GDM1 (cell line): ENCODE measurements around the gene ASCL3.
"Not testable (repeated sequence)": the region's sequence is repeated elsewhere in the genome, so short reads cannot be mapped to it uniquely, and the experiment has no call there.

ENCODE experiments used
- DNase-seq: peaks from one replicate; lab custom pipeline; 2025; lab: John Stamatoyannopoulos, UW

The ASCL3 gene

DNA sequence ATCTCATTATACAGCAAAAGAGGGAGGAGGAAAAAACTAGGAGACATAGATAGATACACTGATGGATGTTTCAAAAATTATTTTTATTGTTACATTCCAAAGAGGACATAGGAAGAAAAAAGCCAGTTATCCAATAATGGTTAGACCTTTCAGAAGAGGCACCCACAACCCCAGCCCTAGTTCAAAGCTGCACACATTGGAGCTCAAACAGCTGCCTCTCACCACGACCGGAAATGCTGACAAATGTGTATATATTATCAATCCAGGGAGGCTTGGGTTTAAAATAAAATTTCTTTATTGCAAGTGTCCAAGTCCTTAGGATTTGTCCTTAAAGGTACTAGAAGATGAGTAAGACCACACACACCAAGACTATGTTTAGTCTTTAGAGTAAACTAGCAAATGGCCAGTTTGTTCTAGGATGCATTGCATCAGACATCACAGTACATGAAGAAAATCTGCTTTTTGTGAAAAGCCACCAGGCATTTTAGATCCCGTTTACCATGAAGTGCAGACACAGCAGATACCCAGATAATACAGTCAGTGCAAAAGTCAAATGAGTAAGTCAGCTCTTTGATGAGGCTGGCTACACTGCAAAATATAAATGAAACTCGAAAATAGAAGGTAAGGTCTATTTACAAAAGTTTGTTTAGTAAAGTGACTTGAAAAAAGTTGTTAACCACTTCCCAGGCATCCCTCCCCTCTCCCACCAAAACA, 4.6 kb upstream of the ASCL3 start:
- no peak for DNase-seq

DNA sequence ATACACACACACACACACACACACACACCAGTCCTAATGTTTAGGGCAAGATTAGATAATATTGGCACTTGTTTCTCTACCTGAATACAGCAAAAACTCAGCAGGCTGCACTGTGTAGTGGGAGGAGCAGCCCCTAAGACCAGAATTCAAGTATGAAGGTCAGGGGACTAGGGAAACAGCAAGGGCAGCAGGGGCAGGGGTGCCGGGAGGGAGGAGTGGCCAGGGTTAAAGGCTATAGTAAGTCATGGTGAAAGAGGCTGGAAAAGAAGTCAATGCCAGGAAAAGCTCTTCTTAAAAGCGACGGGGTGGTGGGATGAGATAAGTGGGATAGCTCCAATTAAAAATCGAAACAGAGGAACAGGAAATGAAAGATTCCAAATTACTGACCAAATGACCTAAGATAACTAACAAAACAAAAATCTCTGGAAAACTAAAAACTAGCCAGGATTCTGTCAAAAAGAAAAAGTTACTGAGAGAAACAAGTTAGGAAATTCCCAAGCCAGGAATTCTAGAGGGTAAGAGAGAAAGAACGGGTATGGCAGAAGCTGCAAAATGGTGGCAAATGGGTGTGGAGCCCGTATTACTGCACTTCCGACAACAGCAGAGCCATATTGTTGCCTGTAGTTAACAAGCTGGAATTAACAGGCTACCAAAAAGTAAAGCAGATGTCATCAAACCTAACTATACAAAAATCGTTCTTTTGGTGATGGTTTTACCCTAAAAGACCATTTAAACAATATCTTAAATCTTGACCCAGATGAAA, 1.3 kb downstream of the ASCL3 start:
- DNase-seq, result no peak

GRCh38 chr11:8937659-8938058, 5.2 kb downstream of the ASCL3 start:
- no peak for DNase-seq

DNA sequence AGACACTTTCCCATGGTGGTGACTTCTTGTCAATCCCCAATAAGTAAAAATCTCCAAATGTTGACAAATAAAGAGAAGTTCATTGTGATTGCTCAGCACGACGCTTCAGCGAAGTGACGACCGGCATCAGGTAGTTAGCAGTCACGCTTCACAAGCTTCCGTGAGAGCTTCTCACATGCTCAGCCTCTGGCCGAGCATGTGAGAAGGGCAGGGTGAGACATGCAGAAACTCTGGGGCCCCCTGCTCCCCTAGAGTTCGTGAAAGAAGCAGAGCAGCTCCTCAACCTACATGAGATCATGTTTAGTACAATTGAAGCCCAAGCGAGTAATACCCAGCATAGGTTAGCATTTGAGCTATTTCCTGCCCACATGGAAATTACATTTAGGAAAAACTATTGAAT, 5.7 kb downstream of the ASCL3 start:
- DNase-seq, result no peak

DNA sequence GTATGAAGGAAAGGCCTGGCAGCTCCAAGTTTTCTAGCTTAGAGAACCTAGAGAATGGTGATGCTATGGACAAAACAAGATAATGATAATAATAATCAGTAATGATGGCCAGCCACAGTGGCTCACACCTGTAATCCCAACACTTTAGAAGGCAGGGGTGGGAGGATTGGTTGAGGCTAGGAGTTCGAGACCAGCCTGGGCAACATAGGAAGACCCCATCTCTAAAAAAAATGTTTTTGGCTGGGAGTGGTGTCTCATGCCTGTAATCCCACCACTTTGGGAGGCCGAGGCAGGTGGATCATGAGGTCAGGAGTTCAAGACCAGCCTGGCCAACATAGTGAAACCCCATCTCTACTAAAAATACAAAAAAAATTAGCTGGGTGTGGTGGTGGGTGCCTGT, 7.0 kb downstream of the ASCL3 start:
- DNase-seq, result not testable (repeated sequence)

DNA sequence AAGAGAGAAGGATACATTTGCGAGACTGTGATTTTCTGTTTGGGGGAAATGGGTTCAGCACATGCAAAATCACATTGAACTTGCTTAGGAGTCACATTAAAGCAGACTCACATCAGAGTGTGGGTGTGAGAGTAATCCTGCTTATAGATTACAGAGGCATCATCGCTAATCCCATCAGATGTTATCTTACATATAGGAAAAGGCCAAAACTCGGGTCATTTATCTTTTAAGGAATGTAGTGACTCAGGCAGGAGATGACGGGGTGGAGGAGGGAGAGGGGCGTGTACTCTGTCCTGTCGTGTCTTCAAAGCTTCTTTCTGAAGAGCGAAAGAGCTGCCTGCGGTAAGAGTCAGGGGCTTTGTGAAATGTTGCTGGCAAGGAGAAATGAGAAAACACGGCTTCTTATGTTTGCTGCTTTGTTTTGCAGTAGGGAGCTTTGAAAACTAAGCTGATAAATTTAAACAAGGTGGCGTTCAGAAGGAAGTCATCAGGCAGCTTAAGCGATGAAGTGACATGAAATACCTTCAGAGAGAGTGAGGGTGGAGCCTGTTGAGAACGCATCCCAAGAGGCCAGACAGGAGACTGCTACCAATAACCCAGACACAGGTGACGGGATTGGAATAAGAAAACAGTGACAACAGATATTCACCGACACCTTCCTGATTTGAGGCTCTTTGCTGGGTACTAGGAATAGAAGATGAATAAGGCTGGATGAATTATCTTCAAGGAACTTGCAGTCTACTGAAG, 7.9 kb downstream of the ASCL3 start:
- DNase-seq, result no peak

GRCh38 chr11:8933931-8934330, 8.9 kb downstream of the ASCL3 start:
- DNase-seq, result no peak

GRCh38 chr11:8932564-8933180, 10.1 kb downstream of the ASCL3 start, which contains the start of gene C11orf16:
Gene C11orf16 (minus strand): TSS chr11:8932947. CDS start chr11:8932308, 639 bp downstream.
- no peak for DNase-seq

GRCh38 chr11:8930456-8931175, 12.2 kb downstream of the ASCL3 start:
- no peak for DNase-seq

- DNase-seq, result no peak
These were observed 13.7 kb downstream of the ASCL3 start for GRCh38 chr11:8928981-8929615.

DNA sequence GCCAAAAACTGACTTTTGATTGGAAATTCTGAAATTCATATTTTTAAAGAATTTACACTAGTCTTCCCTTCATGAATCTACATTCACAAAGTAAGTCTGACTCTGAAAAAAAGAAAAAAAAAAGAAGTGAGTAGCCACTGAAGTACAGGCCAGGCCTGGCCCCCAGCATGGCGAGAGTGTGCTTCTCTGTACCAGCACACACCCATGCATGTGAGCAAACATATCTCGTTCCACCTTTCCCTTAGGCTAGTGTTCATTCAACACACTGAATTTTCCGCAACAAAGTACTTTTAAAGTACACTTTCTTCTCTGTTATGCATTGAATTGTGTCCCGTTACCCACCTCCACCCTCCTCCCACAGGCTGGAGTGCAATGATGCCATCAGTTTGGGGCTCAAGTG, 14.6 kb downstream of the ASCL3 start:
- DNase-seq, result no peak

DNA sequence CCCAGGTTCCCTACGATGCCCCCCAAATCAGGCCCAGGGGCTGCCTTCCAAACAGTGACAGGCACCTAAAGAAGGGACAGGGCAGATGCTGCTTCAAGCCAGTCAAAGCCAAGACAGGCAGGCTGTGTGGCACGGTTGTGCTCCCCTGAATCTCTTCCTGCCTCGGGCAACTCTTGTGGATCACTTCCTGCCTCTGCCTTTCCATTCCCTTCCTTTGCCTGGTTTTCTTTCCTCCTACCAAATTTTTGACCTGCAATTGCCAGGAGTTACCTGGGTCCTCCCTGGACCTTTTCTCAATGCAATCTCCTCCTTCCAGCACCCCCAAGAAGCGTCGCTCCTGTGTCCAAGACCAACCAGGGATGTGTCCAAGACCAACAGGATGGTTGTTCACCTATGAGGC, 15.6 kb downstream of the ASCL3 start:
- DNase-seq, result no peak

DNA sequence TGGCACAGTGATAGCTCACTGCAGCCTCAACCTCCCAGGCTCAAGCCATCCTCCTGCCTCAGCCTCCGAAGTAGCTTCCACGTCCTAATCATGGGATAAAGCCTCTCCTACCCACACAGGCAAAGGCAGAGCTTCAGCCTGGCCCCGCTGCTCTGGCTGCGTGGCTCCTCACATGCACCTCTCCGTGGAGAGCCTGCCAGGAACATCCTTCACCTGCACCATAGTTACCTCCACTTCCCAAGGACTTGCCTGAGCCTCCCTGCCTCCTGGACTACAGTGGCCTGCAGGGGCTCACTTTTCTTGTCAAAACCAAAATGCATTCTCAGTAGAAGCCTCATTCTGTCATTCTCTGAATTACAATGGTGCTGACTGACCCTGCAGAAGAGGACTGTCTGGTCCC, 16.6 kb downstream of the ASCL3 start:
- DNase-seq, result no peak

GRCh38 chr11:8925711-8926110, 17.1 kb downstream of the ASCL3 start:
- no peak for DNase-seq

DNA sequence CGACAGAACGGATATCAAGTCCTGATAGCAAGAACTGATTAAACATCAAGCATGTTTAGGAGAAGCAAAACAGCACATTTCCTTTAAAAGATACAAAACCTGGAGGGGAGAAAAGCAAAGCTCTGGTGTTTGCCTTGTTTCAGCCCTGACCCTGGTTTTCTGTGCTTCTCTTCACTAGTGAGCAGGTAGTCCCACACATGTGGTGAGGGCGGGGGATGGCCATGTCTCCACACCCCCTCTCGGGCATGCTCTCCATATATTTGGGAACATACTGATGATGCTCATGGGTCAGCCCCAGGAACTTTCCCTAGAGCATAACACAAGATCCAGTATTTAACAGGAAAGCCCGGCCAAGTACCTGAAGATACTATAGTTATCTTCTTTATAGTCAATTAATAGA, 20.1 kb downstream of the ASCL3 start:
- no peak for DNase-seq

DNA sequence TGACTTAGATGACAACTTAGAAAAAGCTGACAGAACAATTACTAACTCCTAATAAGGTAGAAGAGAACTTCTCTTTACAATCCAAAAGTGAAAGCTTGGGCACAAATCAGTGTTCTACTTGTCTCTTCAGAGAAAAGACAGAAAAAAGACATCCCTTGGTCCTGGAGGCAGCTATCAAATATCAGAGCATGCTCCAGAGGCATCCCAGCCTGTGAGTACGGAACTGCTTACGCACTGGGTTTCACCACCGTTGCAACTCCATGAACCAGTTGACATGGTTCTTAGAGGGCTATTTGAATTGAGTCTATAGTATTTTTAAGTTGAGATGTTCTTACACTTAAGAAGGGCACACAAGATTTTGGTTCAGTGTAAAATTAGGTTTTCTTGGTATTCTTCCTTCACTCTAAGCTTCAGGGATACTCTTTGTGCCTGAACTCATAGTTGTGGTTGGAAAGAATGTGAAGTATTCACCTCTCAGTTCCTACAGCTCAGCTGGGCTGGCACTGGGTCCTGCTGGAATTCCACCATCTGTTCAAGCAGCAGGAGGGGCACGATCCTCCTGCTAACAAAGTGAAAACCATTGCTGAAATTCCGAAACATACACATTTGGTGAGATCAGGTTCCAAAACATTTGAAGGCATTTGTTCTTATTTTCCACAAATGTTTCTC, 25.5 kb downstream of the ASCL3 start:
- no peak for DNase-seq

DNA sequence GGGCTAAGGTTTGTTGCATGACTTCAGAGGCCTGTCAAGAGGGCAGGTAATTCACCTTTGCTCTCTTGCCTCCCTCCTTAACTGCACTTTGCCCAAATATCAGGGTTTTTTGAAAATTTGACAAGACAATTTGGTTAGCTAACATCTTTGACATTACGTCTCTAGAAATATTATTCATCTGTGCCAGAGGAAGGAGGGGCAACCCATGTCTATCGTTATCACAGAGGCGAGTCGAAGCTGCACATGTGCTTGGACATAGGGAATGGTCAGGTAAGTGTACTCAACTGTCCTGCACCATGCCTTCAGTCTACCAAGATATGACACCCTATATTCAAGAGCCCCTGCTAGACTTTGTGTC, 28.2 kb downstream of the ASCL3 start:
- DNase-seq, result no peak

DNA sequence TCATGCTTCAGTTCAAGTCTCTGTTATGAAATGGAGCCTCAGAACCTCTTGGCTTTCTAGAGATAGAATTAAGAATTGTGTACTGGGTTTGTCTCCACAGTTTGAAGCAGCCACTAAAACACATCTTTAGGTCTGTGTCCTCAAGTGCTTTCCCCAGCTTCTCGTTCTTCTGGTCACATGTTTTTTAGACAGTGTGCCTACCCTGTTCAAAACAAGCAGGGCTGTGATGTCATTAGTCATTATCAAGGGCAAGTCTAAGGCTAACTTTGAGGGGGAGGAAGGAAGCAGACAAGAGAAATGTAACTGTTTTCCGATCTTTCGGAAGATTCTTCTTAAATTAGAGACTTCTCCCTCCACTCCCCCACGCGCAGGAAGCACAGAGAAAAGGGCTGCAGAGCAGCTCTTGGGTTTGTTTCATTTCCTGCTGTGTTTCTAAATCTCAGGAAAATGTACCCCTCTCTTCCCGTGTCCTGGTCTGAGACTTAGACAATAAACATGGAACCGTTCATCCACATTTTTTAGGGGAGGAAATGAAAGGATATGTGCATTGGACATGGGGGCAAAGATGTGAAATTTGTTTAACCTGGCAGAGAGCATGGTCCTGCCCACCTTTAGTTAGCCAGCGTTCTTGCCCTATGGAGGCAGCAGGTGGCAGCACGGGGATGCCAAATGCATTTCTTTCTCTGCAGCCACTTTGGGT, 28.7 kb downstream of the ASCL3 start:
- peak; percentile 48 for DNase-seq

DNA sequence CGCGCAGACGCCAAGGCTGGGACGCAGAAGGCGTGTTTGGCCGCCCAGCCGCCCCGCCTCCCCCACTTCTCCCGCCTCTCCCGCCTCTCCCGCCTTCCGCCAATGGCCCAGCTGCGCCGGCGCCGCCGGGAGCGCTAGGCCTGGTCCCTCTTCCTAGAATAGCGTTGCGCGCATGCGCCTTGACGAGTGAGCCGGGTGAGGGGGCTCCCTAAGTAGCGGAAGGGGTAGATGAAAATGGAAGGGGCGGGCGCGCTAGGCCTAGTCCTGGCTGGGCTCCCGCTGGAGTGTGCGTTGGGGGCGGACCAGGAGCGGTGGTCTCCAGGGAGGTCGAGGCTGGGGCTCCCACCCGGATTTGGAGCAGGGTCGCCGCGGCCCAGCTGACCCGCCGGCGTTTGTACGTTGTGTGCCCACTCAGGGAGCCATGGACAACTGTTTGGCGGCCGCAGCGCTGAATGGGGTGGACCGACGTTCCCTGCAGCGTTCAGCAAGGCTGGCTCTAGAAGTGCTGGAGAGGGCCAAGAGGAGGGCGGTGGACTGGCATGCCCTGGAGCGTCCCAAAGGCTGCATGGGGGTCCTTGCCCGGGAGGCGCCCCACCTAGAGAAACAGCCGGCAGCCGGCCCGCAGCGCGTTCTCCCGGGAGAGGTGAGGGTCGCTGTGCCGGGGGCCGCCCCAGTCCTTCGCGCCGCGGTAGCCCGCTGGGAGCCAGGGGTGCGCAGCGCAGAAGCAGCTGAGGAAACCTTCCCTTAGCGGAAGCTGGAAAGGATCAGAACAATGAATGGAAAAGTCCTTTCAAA, 31.6 kb downstream of the ASCL3 start, which contains the start of gene AKIP1:
Gene AKIP1, plus strand, starts transcription at position 161 of the 795 bp plus-strand sequence. Its CDS starts 261 bp downstream, at position 422.
- DNase-seq, result peak; percentile 96
